GM19099 (cell line): ENCODE results near the gene PRPF38A.

Source experiments
- POLR2A ChIP-seq: IDR thresholded peaks from 3 replicates; pipeline ENCODE4 v1.6.1; 2011; ENCODE audit warnings: low read depth; ENCODE audit not compliant: insufficient read length; ENCODE audit errors: extremely low read depth

PRPF38A gene

GRCh38 chr1:52367272-52367671, 37.1 kb upstream of the PRPF38A start:
- no peak for TF ChIP-seq POLR2A

GRCh38 chr1:52368383-52369172, 35.8 kb upstream of the PRPF38A start:
- no peak for TF ChIP-seq POLR2A

- TF ChIP-seq POLR2A: no peak
Observed at GRCh38 chr1:52385376-52385775, 19.0 kb upstream of the PRPF38A start.

- TF ChIP-seq POLR2A: no peak
Observed at GRCh38 chr1:52386458-52386857, 17.9 kb upstream of the PRPF38A start.

- no peak for TF ChIP-seq POLR2A
Observed at GRCh38 chr1:52393174-52393573, 11.2 kb upstream of the PRPF38A start.

GRCh38 chr1:52399629-52400028, 4.8 kb upstream of the PRPF38A start:
- no peak for TF ChIP-seq POLR2A

GRCh38 chr1:52400131-52400530, 4.3 kb upstream of the PRPF38A start:
- TF ChIP-seq POLR2A: no peak

GRCh38 chr1:52402860-52403240, 1.6 kb upstream of the PRPF38A start:
- TF ChIP-seq POLR2A: no peak

GRCh38 chr1:52403566-52404115, 761 bp upstream of the PRPF38A start:
- no peak for TF ChIP-seq POLR2A

- no peak for TF ChIP-seq POLR2A
Observed at GRCh38 chr1:52404975-52405338, 555 bp downstream of the PRPF38A start.

GRCh38 chr1:52413410-52413989, 9.1 kb downstream of the PRPF38A start:
- TF ChIP-seq POLR2A: no peak

GRCh38 chr1:52414942-52415341, 10.5 kb downstream of the PRPF38A start:
- TF ChIP-seq POLR2A: no peak

GRCh38 chr1:52416811-52417210, 12.4 kb downstream of the PRPF38A start:
- no peak for TF ChIP-seq POLR2A

GRCh38 chr1:52420713-52421112, 16.3 kb downstream of the PRPF38A start:
- TF ChIP-seq POLR2A: no peak

- TF ChIP-seq POLR2A: no peak
Observed at GRCh38 chr1:52423055-52423454, 18.7 kb downstream of the PRPF38A start.

- TF ChIP-seq POLR2A: no peak
Observed at GRCh38 chr1:52423771-52424170, 19.4 kb downstream of the PRPF38A start.
